H1 (cell line): ENCODE results near the gene SHC1. TPM values are rescaled to one million over a fixed set of nuclear protein-coding genes. Genes with fewer than 3 reads are reported as not detected.

Source experiments
- CTCF ChIA-PET: fragments of 300-600 bp; sonication (Branson Sonifier 250); formaldehyde crosslinking; loops from one replicate; lab custom pipeline; 2021; ENCODE audit not compliant: partially characterized antibody; lab: Charles Lee
- POLR2A ChIA-PET: fragments of 300-600 bp; sonication (Branson Sonifier 250); formaldehyde crosslinking; loops from one replicate; lab custom pipeline; 2021; ENCODE audit warnings: inconsistent platforms; ENCODE audit not compliant: partially characterized antibody; lab: Charles Lee
- DNase-seq, 2 experiments: peaks; one replicate each; pipeline versions ENCODE4 v3.0.0 to v3.0.0-alpha.2; 2010 to 2022; ENCODE audit warnings: low spot score in 2 of 2, low read depth in 1 of 2, mixed read lengths in 1 of 2
- FAIRE-seq: peaks from 2 replicates; lab custom pipeline; 2011; peaks lifted over from hg19 to GRCh38; lab: Jason Lieb, UNC
- H2AFZ ChIP-seq: 2 replicates; pipeline ENCODE4 v1.8.1; 2012; ENCODE audit warnings: low read length, inconsistent platforms
- H2AK5ac ChIP-seq: 2 replicates; pipeline ENCODE4 v1.6.1; 2013; ENCODE audit warnings: low read depth, low read length
- H2BK120ac ChIP-seq: replicated peaks from 2 replicates; pipeline ENCODE3; 2013; ENCODE audit warnings: low read depth, low read length, inconsistent platforms
- H2BK12ac ChIP-seq: 2 replicates; pipeline ENCODE4 v1.6.1; 2013; ENCODE audit warnings: low read depth, low read length
- H2BK15ac ChIP-seq: 2 replicates; pipeline ENCODE4 v1.6.1; 2013; ENCODE audit warnings: low read length
- H2BK20ac ChIP-seq: 2 replicates; pipeline ENCODE4 v1.6.1; 2013; ENCODE audit warnings: low read length
- H2BK5ac ChIP-seq: 2 replicates; pipeline ENCODE4 v1.6.1; 2013; ENCODE audit warnings: low read depth, low read length
- H3K14ac ChIP-seq: 2 replicates; pipeline ENCODE4 v1.6.1; 2013; ENCODE audit warnings: inconsistent platforms; ENCODE audit not compliant: insufficient read length
- H3K18ac ChIP-seq: 2 replicates; pipeline ENCODE4 v1.6.1; 2013; ENCODE audit warnings: low read length; ENCODE audit errors: extremely low read depth
- H3K23ac ChIP-seq: 2 replicates; pipeline ENCODE4 v1.6.1; 2013; ENCODE audit warnings: inconsistent platforms; ENCODE audit not compliant: insufficient read length
- H3K23me2 ChIP-seq: 2 replicates; pipeline ENCODE4 v1.6.1; 2013; ENCODE audit warnings: low read depth, low read length
- H3K27ac ChIP-seq: 2 replicates; pipeline ENCODE4 v1.6.1; 2011; ENCODE audit warnings: low read depth, low read length, inconsistent platforms
- H3K27me3 ChIP-seq, 4 experiments: replicated peaks in 1 of 4; 1 replicate in 1 of 4; 2 replicates in 3 of 4; pipeline versions ENCODE4 v1.6.1 to v1.8.1; 2011 to 2013; ENCODE audit warnings: low read length in 3 of 4, mild to moderate bottlenecking in 3 of 4, inconsistent platforms in 2 of 4, mixed read lengths in 2 of 4, moderate library complexity in 1 of 4; ENCODE audit not compliant: control insufficient read depth in 3 of 4, insufficient read depth in 3 of 4; ENCODE audit errors: extremely low read depth in 1 of 4
- H3K36me3 ChIP-seq, 4 experiments: 2 replicates each; pipeline versions ENCODE4 v1.6.1 to v1.8.1; 2011 to 2013; ENCODE audit warnings: mild to moderate bottlenecking in 4 of 4, low read length in 3 of 4, moderate library complexity in 2 of 4, control low read depth in 1 of 4, inconsistent platforms in 1 of 4; ENCODE audit not compliant: insufficient read depth in 4 of 4, control insufficient read depth in 2 of 4
- H3K4ac ChIP-seq: replicated peaks from 2 replicates; pipeline ENCODE3; 2013; ENCODE audit warnings: low read length, low read depth, mixed read lengths, inconsistent platforms; ENCODE audit not compliant: insufficient read length
- H3K4me1 ChIP-seq, 4 experiments: replicated peaks in 1 of 4; 1 replicate in 1 of 4; 2 replicates in 3 of 4; pipeline versions ENCODE4 v1.6.1 to v1.8.1; 2011 to 2013; ENCODE audit warnings: low read length in 3 of 4, inconsistent platforms in 2 of 4, mixed read lengths in 1 of 4; ENCODE audit not compliant: insufficient read depth in 4 of 4, control insufficient read depth in 3 of 4
- H3K4me2 ChIP-seq, 2 experiments: 2 replicates each; pipeline versions ENCODE4 v1.6.1 to v1.8.1; 2011 to 2013; ENCODE audit warnings: low read depth in 2 of 2, low read length in 2 of 2, control low read depth in 1 of 2, inconsistent platforms in 1 of 2, mild to moderate bottlenecking in 1 of 2; ENCODE audit not compliant: insufficient read depth in 1 of 2
- H3K4me3 ChIP-seq, 4 experiments: fragments of 200-600, 300-600 bp in 1 of 4; sonication (generic), shearing (Covaris generic), sonication (Bioruptor Twin) in 1 of 4; 2 replicates each; pipeline versions ENCODE4 v1.5.1 to v1.8.1; 2011 to 2016; ENCODE audit warnings: low read length in 4 of 4, low read depth in 3 of 4, control low read depth in 2 of 4, inconsistent platforms in 2 of 4, mild to moderate bottlenecking in 2 of 4, mixed read lengths in 1 of 4, moderate library complexity in 1 of 4; ENCODE audit not compliant: insufficient read depth in 2 of 4; ENCODE audit errors: extremely low read depth in 1 of 4
- H3K56ac ChIP-seq: replicated peaks from 2 replicates; pipeline ENCODE3; 2013; ENCODE audit warnings: low read depth, mild to moderate bottlenecking, mixed read lengths, low read length, inconsistent platforms; ENCODE audit not compliant: insufficient read length
- H3K79me1 ChIP-seq: 2 replicates; pipeline ENCODE4 v1.6.1; 2013; ENCODE audit warnings: low read depth, low read length, control low read depth
- H3K79me2 ChIP-seq, 2 experiments: 2 replicates each; pipeline versions ENCODE4 v1.6.1 to v1.8.1; 2012 to 2013; ENCODE audit warnings: low read length in 2 of 2, mild to moderate bottlenecking in 2 of 2, inconsistent platforms in 1 of 2; ENCODE audit not compliant: insufficient read depth in 2 of 2, control insufficient read depth in 1 of 2
- H3K9ac ChIP-seq, 4 experiments: replicated peaks in 1 of 4; 1 replicate in 1 of 4; 2 replicates in 3 of 4; pipeline versions ENCODE4 v1.6.1 to v1.8.1; 2011 to 2013; ENCODE audit warnings: low read depth in 3 of 4, low read length in 3 of 4, control low read depth in 2 of 4, mild to moderate bottlenecking in 2 of 4, moderate library complexity in 2 of 4, inconsistent platforms in 1 of 4; ENCODE audit errors: extremely low read depth in 1 of 4
- H3K9me3 ChIP-seq, 2 experiments: 2 replicates each; pipeline versions ENCODE4 v1.6.1 to v1.8.1; 2012 to 2013; ENCODE audit warnings: mild to moderate bottlenecking in 2 of 2, moderate library complexity in 2 of 2, control low read depth in 1 of 2, inconsistent platforms in 1 of 2, low read depth in 1 of 2, low read length in 1 of 2, mixed read lengths in 1 of 2; ENCODE audit not compliant: insufficient read depth in 2 of 2
- H4K20me1 ChIP-seq, 2 experiments: replicated peaks in 1 of 2; 2 replicates each; pipeline versions ENCODE3 to v1.8.1; 2011 to 2013; ENCODE audit warnings: inconsistent platforms in 2 of 2, low read length in 2 of 2, mild to moderate bottlenecking in 1 of 2; ENCODE audit not compliant: insufficient read depth in 2 of 2, control insufficient read depth in 1 of 2
- H4K5ac ChIP-seq: 2 replicates; pipeline ENCODE4 v1.6.1; 2013; ENCODE audit warnings: low read length, low read depth, mixed read lengths, inconsistent platforms; ENCODE audit not compliant: insufficient read length
- H4K8ac ChIP-seq: 2 replicates; pipeline ENCODE4 v1.8.0; 2013; ENCODE audit warnings: mild to moderate bottlenecking, moderate library complexity, low read length, inconsistent platforms; ENCODE audit not compliant: insufficient read depth; ENCODE audit errors: extremely low read depth
- H4K91ac ChIP-seq: replicated peaks from 2 replicates; pipeline ENCODE3; 2013; ENCODE audit warnings: low read length, mixed read lengths, inconsistent platforms; ENCODE audit not compliant: insufficient read length
- ASH2L ChIP-seq: fragments of 200-600, 300-600 bp; sonication (generic); IDR thresholded peaks from one replicate; pipeline ENCODE4 v1.7.1; 2017; ENCODE audit warnings: low read length
- E2F6 ChIP-seq: IDR thresholded peaks from 2 replicates; pipeline ENCODE4 v1.6.1; 2012; ENCODE audit warnings: inconsistent platforms
- EZH2 ChIP-seq: fragments of 200-600 bp; sonication (generic); IDR thresholded peaks from 2 replicates; pipeline ENCODE4 v1.7.1; 2012; ENCODE audit warnings: low read depth, mild to moderate bottlenecking, moderate library complexity, low read length, inconsistent platforms; ENCODE audit not compliant: severe bottlenecking
- HDAC2 ChIP-seq, 2 experiments: fragments of 300-600 bp in 1 of 2; sonication (generic) in 1 of 2; IDR thresholded peaks; 2 replicates each; pipeline ENCODE4 v1.6.1; 2011 to 2012; ENCODE audit warnings: low read depth in 2 of 2, low read length in 2 of 2, mild to moderate bottlenecking in 2 of 2, moderate library complexity in 2 of 2, borderline replicate concordance in 1 of 2, inconsistent platforms in 1 of 2
- HDAC6 ChIP-seq: IDR thresholded peaks from one replicate; pipeline ENCODE4 v1.7.1; 2012; ENCODE audit warnings: low read depth, mild to moderate bottlenecking, inconsistent platforms, low read length, moderate library complexity
- JUND ChIP-seq: IDR thresholded peaks from 2 replicates; pipeline ENCODE4 v1.6.1; 2011; ENCODE audit warnings: mild to moderate bottlenecking, improper control_type of control experiment, low read length
- KDM1A ChIP-seq: fragments of 200-600, 300-600 bp; sonication (generic); IDR thresholded peaks from 2 replicates; pipeline ENCODE4 v1.7.1; 2016; ENCODE audit warnings: mild to moderate bottlenecking, low read length, borderline replicate concordance
- MAFK ChIP-seq: IDR thresholded peaks from 2 replicates; pipeline ENCODE4 v1.6.1; 2012; ENCODE audit warnings: low read depth, mild to moderate bottlenecking, improper control_type of control experiment, low read length
- SRF ChIP-seq: IDR thresholded peaks from 2 replicates; pipeline ENCODE4 v1.6.1; 2011; ENCODE audit warnings: mild to moderate bottlenecking, low read depth, low read length, moderate library complexity
- SUZ12 ChIP-seq: fragments of 200-600 bp; sonication (generic); IDR thresholded peaks from 2 replicates; pipeline ENCODE4 v1.6.1; 2012; ENCODE audit warnings: mild to moderate bottlenecking, inconsistent platforms, low read length, moderate library complexity, mixed read lengths
- TAF7 ChIP-seq: optimal IDR thresholded peaks from 2 replicates; pipeline ENCODE3; 2011; ENCODE audit warnings: low read depth, mild to moderate bottlenecking, inconsistent platforms, low read length, moderate library complexity, borderline replicate concordance
- TBP ChIP-seq: IDR thresholded peaks from 2 replicates; pipeline ENCODE4 v1.6.1; 2011; ENCODE audit warnings: low read depth, low read length, improper control_type of control experiment
- WGBS, 2 experiments: shearing (Covaris generic) in 1 of 2; methylation state at CpG; one replicate each; pipeline versions ENCODE4 v1.1.6 to v1.1.7; 2013 to 2015; ENCODE audit warnings: low lambda C conversion rate in 2 of 2, mixed read lengths in 2 of 2, inconsistent platforms in 1 of 2, low coverage in 1 of 2, missing lambda C conversion rate in 1 of 2; ENCODE audit not compliant: insufficient replicate concordance in 2 of 2, insufficient coverage in 1 of 2, insufficient read length in 1 of 2; ENCODE audit errors: extremely low coverage in 1 of 2, missing lambda C conversion rate in 1 of 2; 5-methylcytosine and 5-hydroxymethylcytosine counted together
- polyA plus RNA-seq, 7 experiments: library from polyadenylated mRNA; depleted of rRNA in 3 of 7; stranded (reverse) in 5 of 7; unstranded in 2 of 7; fragments of >200 nt in 5 of 7; fragments of 200-250 nt in 2 of 7; gene quantifications; 1 replicate in 5 of 7; 2 replicates in 1 of 7; 4 replicates in 1 of 7; pipeline versions ENCODE4 v1.2.1 to v1.2.3, GENCODE V29; 2011 to 2013; ENCODE audit warnings: missing spikeins in 2 of 7, mixed read lengths in 2 of 7
- total RNA-seq: library from RNA; stranded (reverse); fragmentation: NEBNext Ultra II Directional; extraction: Animal tissue kit (Norgen Biotek cat#: 25700); gene quantifications from 2 replicates; pipeline ENCODE4 v1.2.1, GENCODE V29; 2021

SHC1 gene
- total and polyA plus RNA-seq, 2 of the 8 experiments (the other 6 are each of a cell fraction or from before 2014, with no cell fraction given): 177 to 212 TPM

- H3K9me3 ChIP-seq: no peaks in the 10 kb centered on the region
- no peak overlapping the region for H3K14ac ChIP-seq
- H3K4me3 ChIP-seq: peak overlapping the region; percentile 61 to 77 (median 63)
- POLR2A ChIA-PET: interaction anchor here (0.6 to 42.8 kb wide), 7 partner anchors 14 to 864 kb away, joined by 3 to 702 read pairs (median 4); partner anchors contain the start of genes CKS1B, EFNA3, EFNA4 and FLAD1
- H2BK15ac ChIP-seq: no peak overlapping the region
- H3K4ac ChIP-seq: peak overlapping the region; percentile 74
- H3K23me2 ChIP-seq: peaks cover 18% of the 10 kb centered on the region; the same call in 1 of the 2 replicates
- H3K18ac ChIP-seq: peak overlapping the region; percentile 83
- H4K8ac ChIP-seq: 0 out of 2 replicates have a peak overlapping the region, but pooled peaks have one; percentile 93
- H3K56ac ChIP-seq: no peak overlapping the region
- WGBS, 2 experiments: 0% methylated on average over 7 of the region's 11 CpGs; no CpG with 5 or more reads in 1 of the 2 experiments
- H2BK20ac ChIP-seq: peak overlapping the region; percentile 72; the same call in 1 of the 2 replicates
- peak overlapping the region; percentile 87 for H2BK5ac ChIP-seq
- DNase-seq (no peak), FAIRE-seq (no peak)
- peak overlapping the region; percentile 80 for H2BK12ac ChIP-seq
- H3K36me3 ChIP-seq: peaks cover 0 to 2% (median 0%) of the 10 kb centered on the region in 4 experiments; a peak in 2 of 8 replicates
- H2BK120ac ChIP-seq: no peak overlapping the region
- peak overlapping the region; percentile 79 to 87 for H3K4me2 ChIP-seq
- H2AK5ac ChIP-seq: no peak overlapping the region
- H2AFZ ChIP-seq: no peak overlapping the region
- peaks cover 0 to 8% of the 10 kb centered on the region in 2 experiments for H4K20me1 ChIP-seq
- H4K5ac ChIP-seq: peak overlapping the region; percentile 50
- peak overlapping the region in 2 of 4 experiments; percentile 43 to 60; a peak in 2 of 7 replicates for H3K9ac ChIP-seq
- CTCF ChIA-PET: interaction anchor here (0.9 to 14.0 kb wide), 7 partner anchors 13 to 90 kb away, joined by 3 to 334 read pairs (median 113); partner anchors contain the start of genes CKS1B, EFNA3, EFNA4 and FLAD1
- H4K91ac ChIP-seq: peak overlapping the region; percentile 8
- H3K79me1 ChIP-seq: peaks cover 4% of the 10 kb centered on the region; the same call in 1 of the 2 replicates
- H3K27me3 ChIP-seq: no peaks in the 10 kb centered on the region
- H3K27ac ChIP-seq: no peak overlapping the region; the same call in 1 of the 2 replicates
- peaks cover 0 to 33% of the 10 kb centered on the region in 2 experiments; a peak in 2 of 4 replicates for H3K79me2 ChIP-seq
- peaks cover 6 to 18% (median 14%) of the 10 kb centered on the region in 4 experiments for H3K4me1 ChIP-seq
- H3K23ac ChIP-seq: no peak overlapping the region
- TF ChIP-seq SUZ12 (no peak), TAF7 (no peak), MAFK (no peak), HDAC2 (IDR thresholded peaks at IDR 0.05; ENCODE audit: borderline replicate concordance in 1 of 2, low read depth in 2 of 2, low read length in 2 of 2) (peak; percentile 9 to 45; a peak in 1 of 4 replicates), E2F6 (no peak), JUND (no peak), TBP (peak; percentile 5; the same call in 1 of the 2 replicates), EZH2 (no peak), KDM1A (no peak), SRF (no peak), HDAC6 (no peak), ASH2L (peak; percentile 49)
These were observed 30.8 kb upstream of the SHC1 start for GRCh38 chr1:155001425-155001674.
